Mesenchymal stem cell (in vitro differentiated cells and primary cell): Measurements from ENCODE around the gene NANOS3.

Source experiments
- DNase-seq: peaks from one replicate; pipeline ENCODE4 v3.0.0-alpha.2; 2013
- H2AFZ ChIP-seq: one replicate; pipeline ENCODE4 v1.6.1; 2013; ENCODE audit warnings: low read depth, mild to moderate bottlenecking, control low read depth, inconsistent platforms, low read length, moderate library complexity
- H2AK5ac ChIP-seq: 2 replicates; pipeline ENCODE4 v1.6.1; 2013; ENCODE audit warnings: low read length, moderate library complexity, mild to moderate bottlenecking, inconsistent platforms; ENCODE audit not compliant: severe bottlenecking
- H2BK120ac ChIP-seq: one replicate; pipeline ENCODE4 v1.6.1; 2013; ENCODE audit warnings: low read depth, mild to moderate bottlenecking, inconsistent platforms, low read length, moderate library complexity
- H2BK12ac ChIP-seq, 2 experiments: one replicate each; pipeline ENCODE4 v1.6.1; 2013; ENCODE audit warnings: inconsistent platforms in 2 of 2, low read length in 2 of 2, mild to moderate bottlenecking in 2 of 2, moderate library complexity in 2 of 2, control low read depth in 1 of 2
- H2BK15ac ChIP-seq: one replicate; pipeline ENCODE4 v1.6.1; 2013; ENCODE audit warnings: mild to moderate bottlenecking, low read depth, inconsistent platforms; ENCODE audit not compliant: poor library complexity, severe bottlenecking
- H2BK5ac ChIP-seq: 2 replicates; pipeline ENCODE4 v1.6.1; 2013; ENCODE audit warnings: low read depth, mild to moderate bottlenecking, low read length, control low read depth, inconsistent platforms; ENCODE audit not compliant: poor library complexity, severe bottlenecking
- H3K14ac ChIP-seq, 2 experiments: one replicate each; pipeline ENCODE4 v1.6.1; 2013; ENCODE audit warnings: inconsistent platforms in 2 of 2, low read length in 2 of 2, control low read depth in 1 of 2, mild to moderate bottlenecking in 1 of 2, moderate library complexity in 1 of 2
- H3K18ac ChIP-seq, 2 experiments: one replicate each; pipeline ENCODE4 v1.6.1; 2013; ENCODE audit warnings: inconsistent platforms in 2 of 2, low read length in 2 of 2, control low read depth in 1 of 2, low read depth in 1 of 2, mild to moderate bottlenecking in 1 of 2
- H3K23ac ChIP-seq, 2 experiments: one replicate each; pipeline ENCODE4 v1.6.1; 2013; ENCODE audit warnings: inconsistent platforms in 2 of 2, low read length in 2 of 2, mild to moderate bottlenecking in 2 of 2, moderate library complexity in 2 of 2, control low read depth in 1 of 2
- H3K27ac ChIP-seq: 2 replicates; pipeline ENCODE4 v1.5.1; 2013; ENCODE audit warnings: mild to moderate bottlenecking, moderate library complexity, low read length, control low read depth, inconsistent platforms; ENCODE audit not compliant: poor library complexity, severe bottlenecking
- H3K27me3 ChIP-seq, 2 experiments: 2 replicates each; pipeline versions ENCODE4 v1.6.1 to v1.7.0; 2013; ENCODE audit warnings: low read length in 2 of 2, mild to moderate bottlenecking in 2 of 2, moderate library complexity in 2 of 2, control low read depth in 1 of 2, inconsistent platforms in 1 of 2; ENCODE audit not compliant: control insufficient read depth in 1 of 2, insufficient read depth in 1 of 2
- H3K36me3 ChIP-seq, 2 experiments: 2 replicates each; pipeline versions ENCODE4 v1.6.1 to v1.7.0; 2013; ENCODE audit warnings: low read length in 2 of 2, control low read depth in 1 of 2, inconsistent platforms in 1 of 2, low read depth in 1 of 2, mild to moderate bottlenecking in 1 of 2; ENCODE audit not compliant: insufficient read depth in 2 of 2, control insufficient read depth in 1 of 2
- H3K4ac ChIP-seq, 2 experiments: one replicate each; pipeline ENCODE4 v1.6.1; 2013; ENCODE audit warnings: inconsistent platforms in 2 of 2, low read length in 2 of 2, mild to moderate bottlenecking in 2 of 2, moderate library complexity in 2 of 2, control low read depth in 1 of 2, low read depth in 1 of 2
- H3K4me1 ChIP-seq: 2 replicates; pipeline ENCODE4 v1.6.1; 2013; ENCODE audit warnings: low read depth, low read length, control low read depth; ENCODE audit not compliant: control insufficient read depth, insufficient read depth
- H3K4me2 ChIP-seq: 2 replicates; pipeline ENCODE4 v1.6.1; 2013; ENCODE audit warnings: low read length, mild to moderate bottlenecking, inconsistent platforms; ENCODE audit not compliant: poor library complexity, severe bottlenecking
- H3K4me3 ChIP-seq, 2 experiments: 2 replicates each; pipeline versions ENCODE4 v1.5.1 to v1.7.0; 2013; ENCODE audit warnings: low read length in 2 of 2, mild to moderate bottlenecking in 2 of 2, control low read depth in 1 of 2, low read depth in 1 of 2; ENCODE audit not compliant: insufficient read depth in 1 of 2
- H3K79me1 ChIP-seq: replicated peaks from 2 replicates; pipeline ENCODE4 v1.6.1; 2013; ENCODE audit warnings: mild to moderate bottlenecking, control low read depth, low read length, inconsistent platforms; ENCODE audit not compliant: poor library complexity, severe bottlenecking
- H3K9ac ChIP-seq: 2 replicates; pipeline ENCODE4 v1.7.0; 2013; ENCODE audit warnings: mild to moderate bottlenecking, low read length, moderate library complexity
- H3K9me3 ChIP-seq: 2 replicates; pipeline ENCODE4 v1.7.0; 2013; ENCODE audit warnings: mild to moderate bottlenecking, low read length; ENCODE audit not compliant: control insufficient read depth
- H4K8ac ChIP-seq: one replicate; pipeline ENCODE4 v1.6.1; 2013; ENCODE audit warnings: inconsistent platforms, mild to moderate bottlenecking, low read length, moderate library complexity
- H4K91ac ChIP-seq: one replicate; pipeline ENCODE4 v1.6.1; 2013; ENCODE audit warnings: mild to moderate bottlenecking, low read length, inconsistent platforms
- WGBS: methylation state at CpG from one replicate; pipeline ENCODE4 v1.1.7; 2013; ENCODE audit warnings: mixed read lengths; 5-methylcytosine and 5-hydroxymethylcytosine counted together

Gene NANOS3

GRCh38 chr19:13864046-13864666, 12.8 kb upstream of the NANOS3 start:
- H3K14ac ChIP-seq, result no peak overlapping the region
- H3K36me3 ChIP-seq, result no peaks in the 10 kb centered on the region
- H3K9me3 ChIP-seq, result no peaks in the 10 kb centered on the region
- H4K91ac ChIP-seq, result no peak overlapping the region
- H2BK12ac ChIP-seq, result peak overlapping the region; percentile 28 to 76
- peaks cover 30% of the 10 kb centered on the region for H3K4me1 ChIP-seq
- no peak overlapping the region for H3K27ac ChIP-seq
- no peak overlapping the region for H3K4me3 ChIP-seq
- no peak overlapping the region for H2BK5ac ChIP-seq
- peak overlapping the region; percentile 47 for H4K8ac ChIP-seq
- no peak overlapping the region for H3K23ac ChIP-seq
- H2BK120ac ChIP-seq, result no peak overlapping the region
- no peak overlapping the region for H3K9ac ChIP-seq
- 61% methylated on average over 13 of the region's 13 CpGs for WGBS
- peak overlapping the region in 1 of 2 experiments; percentile 29 for H3K18ac ChIP-seq
- no peak for DNase-seq
- H3K79me1 ChIP-seq, result peaks cover 5% of the 10 kb centered on the region
- H2AFZ ChIP-seq, result no peak overlapping the region
- no peak overlapping the region for H3K4me2 ChIP-seq
- no peak overlapping the region for H2AK5ac ChIP-seq
- H3K27me3 ChIP-seq, result no peaks in the 10 kb centered on the region
- no peak overlapping the region for H2BK15ac ChIP-seq
- H3K4ac ChIP-seq, result peak overlapping the region in 1 of 2 experiments; percentile 19

- H2AFZ ChIP-seq, result no peak overlapping the region
- H3K27me3 ChIP-seq, result no peaks in the 10 kb centered on the region
- peaks cover 29% of the 10 kb centered on the region for H3K4me1 ChIP-seq
- H3K23ac ChIP-seq, result no peak overlapping the region
- peak overlapping the region; percentile 81 for H2BK15ac ChIP-seq
- no peak overlapping the region for H2AK5ac ChIP-seq
- H3K4ac ChIP-seq, result peak overlapping the region; percentile 20 to 29
- peak overlapping the region; percentile 23 for H4K91ac ChIP-seq
- peak overlapping the region; percentile 62 for H4K8ac ChIP-seq
- no peak overlapping the region for H2BK5ac ChIP-seq
- H3K18ac ChIP-seq, result peak overlapping the region; percentile 14 to 29
- H2BK12ac ChIP-seq, result peak overlapping the region; percentile 59 to 76
- no peak overlapping the region for H3K27ac ChIP-seq
- peak overlapping the region; percentile 51 to 65 for H3K4me3 ChIP-seq
- peaks cover 5% of the 10 kb centered on the region for H3K79me1 ChIP-seq
- 26% methylated on average over 34 of the region's 113 CpGs for WGBS
- H3K4me2 ChIP-seq, result peak overlapping the region; percentile 91
- peak overlapping the region; percentile 42 for H2BK120ac ChIP-seq
- no peaks in the 10 kb centered on the region for H3K36me3 ChIP-seq
- H3K14ac ChIP-seq, result no peak overlapping the region
- no peaks in the 10 kb centered on the region for H3K9me3 ChIP-seq
- H3K9ac ChIP-seq, result no peak overlapping the region
- no peak for DNase-seq
Observed at GRCh38 chr19:13864667-13865570, 12.0 kb upstream of the NANOS3 start.

GRCh38 chr19:13865571-13866462, 11.1 kb upstream of the NANOS3 start:
- H3K9ac ChIP-seq, result peak overlapping the region; percentile 74
- 4% methylated on average over 56 of the region's 82 CpGs for WGBS

More at GRCh38 chr19:13865571-13866462, 11.1 kb upstream of the NANOS3 start:
- peak overlapping the region; percentile 37 for H2BK15ac ChIP-seq
- no peak overlapping the region for H2BK5ac ChIP-seq
- H2AK5ac ChIP-seq, result no peak overlapping the region
- peak overlapping the region; percentile 60 for H4K8ac ChIP-seq
- H4K91ac ChIP-seq, result peak overlapping the region; percentile 25
- H3K4me3 ChIP-seq, result peak overlapping the region; percentile 65 to 75
- no peak overlapping the region for H3K14ac ChIP-seq
- H3K4me1 ChIP-seq, result peaks cover 27% of the 10 kb centered on the region
- peak overlapping the region; percentile 91 for H3K4me2 ChIP-seq
- no peak overlapping the region for H3K27ac ChIP-seq
- peak overlapping the region; percentile 25 to 70 for H3K18ac ChIP-seq
- H3K4ac ChIP-seq, result no peak overlapping the region
- DNase-seq, result no peak
- peak overlapping the region; percentile 42 for H2BK120ac ChIP-seq
- peak overlapping the region in 1 of 2 experiments; percentile 17 for H3K23ac ChIP-seq
- H2AFZ ChIP-seq, result peak overlapping the region; percentile 11
- H2BK12ac ChIP-seq, result no peak overlapping the region
- peaks cover 5% of the 10 kb centered on the region for H3K79me1 ChIP-seq
- H3K9me3 ChIP-seq, result no peaks in the 10 kb centered on the region
- no peaks in the 10 kb centered on the region for H3K27me3 ChIP-seq
- H3K36me3 ChIP-seq, result no peaks in the 10 kb centered on the region
